Sigmoid colon (tissue), 7 donors: ENCODE measurements around the gene EPHA8. TPM values are rescaled to one million over a fixed set of nuclear protein-coding genes. Genes with fewer than 3 reads are reported as not detected.

Experiments
- DNase-seq: peaks from one replicate; pipeline ENCODE4 v3.0.0-alpha.2; 2019
- H3K27ac ChIP-seq, 4 donors: fragments of 200-600 bp; sonication (generic); one replicate each; pipeline ENCODE4 v1.5.1; 2016 to 2019; ENCODE audit warnings: mild to moderate bottlenecking in 1 of 4
- H3K27me3 ChIP-seq, 3 donors: fragments of 200-600 bp; sonication (generic); one replicate each; pipeline ENCODE4 v1.5.1; 2019; ENCODE audit warnings: mild to moderate bottlenecking in 1 of 3
- H3K36me3 ChIP-seq, 4 donors: fragments of 200-600 bp; sonication (generic); one replicate each; pipeline ENCODE4 v1.5.1; 2016 to 2019
- H3K4me1 ChIP-seq, 4 donors: fragments of 200-600 bp; sonication (generic); one replicate each; pipeline ENCODE4 v1.5.1; 2017 to 2019
- H3K4me3 ChIP-seq, 4 donors: fragments of 200-600 bp; sonication (generic); one replicate each; pipeline ENCODE4 v1.5.1; 2017 to 2019; ENCODE audit warnings: mild to moderate bottlenecking in 2 of 4, moderate library complexity in 1 of 4
- H3K9me3 ChIP-seq, 4 donors: fragments of 200-600 bp in 3 of 4; sonication (generic) in 3 of 4; one replicate each; pipeline versions ENCODE4 v1.5.1 to v1.6.1; 2013 to 2019
- CTCF ChIP-seq, 4 experiments: fragments of 450-650 bp in 3 of 4; fragments of 200-600 bp in 1 of 4; IDR thresholded peaks; one replicate each; pipeline ENCODE4 v1.5.1; 2016 to 2019; ENCODE audit warnings: antibody characterized with exemption in 4 of 4, mild to moderate bottlenecking in 3 of 4, moderate library complexity in 2 of 4
- EP300 ChIP-seq, 4 donors: sonication (generic); formaldehyde crosslinking; IDR thresholded peaks; one replicate each; pipeline ENCODE4 v1.6.1; 2017; ENCODE audit warnings: antibody characterized with exemption in 4 of 4
- POLR2A ChIP-seq, 2 donors: fragments of 450-650 bp; IDR thresholded peaks; one replicate each; pipeline ENCODE4 v1.6.1; 2016; ENCODE audit warnings: antibody characterized with exemption in 2 of 2, mild to moderate bottlenecking in 2 of 2, moderate library complexity in 2 of 2
- POLR2AphosphoS5 ChIP-seq, 4 donors: sonication (generic); formaldehyde crosslinking; IDR thresholded peaks; one replicate each; pipeline ENCODE4 v1.6.1; 2017; ENCODE audit warnings: antibody characterized with exemption in 4 of 4
- WGBS, 2 donors: extraction: QIAGEN DNeasy Blood & Tissue Kit; methylation state at CpG; one replicate each; pipeline ENCODE4 v1.1.7; 2013; 5-methylcytosine and 5-hydroxymethylcytosine counted together
- intact Hi-C: fragments of 100-400 bp; cut with DNase I; formaldehyde crosslinking; loops from one replicate; pipeline ENCODE4 v1.15.1; 2023
- polyA plus RNA-seq, 3 donors: library from polyadenylated mRNA; stranded (reverse); fragments of 200-250 nt; gene quantifications; one replicate each; pipeline ENCODE4 v1.2.3, GENCODE V29; 2013
- total RNA-seq, 4 donors: library from RNA; depleted of rRNA; stranded (reverse); fragments of >200 nt; gene quantifications; one replicate each; pipeline ENCODE4 v1.1.0, GENCODE V29; 2016
- donor health status: healthy with polysubstance abuse.
- donor health status: Bipolar disorder and iron deficiency.
- donor health status: healthy.

EPHA8 gene
- total and polyA plus RNA-seq, 7 donors = not detected

GRCh38 chr1:22613951-22614350, 50.7 kb downstream of the EPHA8 start:
- H3K4me1 ChIP-seq = no peaks in the 10 kb centered on the region
- no peak overlapping the region for H3K4me3 ChIP-seq
- DNase-seq = no peak
- no peak overlapping the region for H3K27ac ChIP-seq
- H3K27me3 ChIP-seq = peaks cover 8 to 95% (median 40%) of the 10 kb centered on the region in 3 donors
- WGBS, 2 donors = 51 to 65% methylated on average over 12 of the region's 12 CpGs
- H3K9me3 ChIP-seq = no peaks in the 10 kb centered on the region
- intact Hi-C loops = no loop called here
- H3K36me3 ChIP-seq = no peaks in the 10 kb centered on the region
- TF ChIP-seq CTCF (IDR thresholded peaks at IDR 0.05) = no peak
- TF ChIP-seq EP300 (IDR thresholded peaks at IDR 0.05) = no peak

GRCh38 chr1:22615886-22616285, 52.6 kb downstream of the EPHA8 start:
- Histone ChIP-seq H3K36me3 (no peaks in the 10 kb centered on the region), H3K4me3 (no peak overlapping the region), H3K27ac (no peak overlapping the region), H3K4me1 (no peaks in the 10 kb centered on the region), H3K9me3 (no peaks in the 10 kb centered on the region), H3K27me3 (peaks cover 4 to 97% (median 44%) of the 10 kb centered on the region in 3 donors)
- DNase-seq = no peak
- intact Hi-C loops = no loop called here
- 66 to 71% methylated on average over 2 of the region's 2 CpGs for WGBS, 2 donors
- TF ChIP-seq CTCF (IDR thresholded peaks at IDR 0.05) (no peak), EP300 (IDR thresholded peaks at IDR 0.05) (no peak), POLR2AphosphoS5 (IDR thresholded peaks at IDR 0.05) (no peak), POLR2A (IDR thresholded peaks at IDR 0.05) (no peak)

- H3K9me3 ChIP-seq = no peaks in the 10 kb centered on the region
- H3K27ac ChIP-seq = no peak overlapping the region
- H3K4me1 ChIP-seq = no peaks in the 10 kb centered on the region
- intact Hi-C loops = no loop called here
- DNase-seq = no peak
- no peaks in the 10 kb centered on the region for H3K36me3 ChIP-seq
- WGBS, 2 donors = 45 to 53% methylated on average over 11 of the region's 11 CpGs
- TF ChIP-seq EP300 (IDR thresholded peaks at IDR 0.05) = no peak
- TF ChIP-seq CTCF (IDR thresholded peaks at IDR 0.05) = no peak
- TF ChIP-seq POLR2A (IDR thresholded peaks at IDR 0.05) = no peak
- no peak for TF ChIP-seq POLR2AphosphoS5 (IDR thresholded peaks at IDR 0.05)
- H3K27me3 ChIP-seq = peaks cover 4 to 94% (median 44%) of the 10 kb centered on the region in 3 donors
- H3K4me3 ChIP-seq = no peak overlapping the region
Measured at GRCh38 chr1:22616571-22616970, 53.3 kb downstream of the EPHA8 start.

GRCh38 chr1:22618056-22618455, 54.8 kb downstream of the EPHA8 start:
- peaks cover 0 to 87% (median 45%) of the 10 kb centered on the region in 3 donors for H3K27me3 ChIP-seq
- WGBS, 2 donors = 29 to 38% methylated on average over 16 of the region's 16 CpGs
- TF ChIP-seq CTCF (IDR thresholded peaks at IDR 0.05) (no peak), POLR2AphosphoS5 (IDR thresholded peaks at IDR 0.05) (no peak), POLR2A (IDR thresholded peaks at IDR 0.05) (no peak), EP300 (IDR thresholded peaks at IDR 0.05) (no peak)
- no peaks in the 10 kb centered on the region for H3K4me1 ChIP-seq
- no peak overlapping the region for H3K27ac ChIP-seq
- no peak overlapping the region for H3K4me3 ChIP-seq
- intact Hi-C loops = no loop called here
- H3K9me3 ChIP-seq = no peaks in the 10 kb centered on the region
- no peak for DNase-seq
- no peaks in the 10 kb centered on the region for H3K36me3 ChIP-seq

GRCh38 chr1:22619252-22619651, 56.0 kb downstream of the EPHA8 start:
- Histone ChIP-seq H3K27me3 (peaks cover 0 to 86% (median 45%) of the 10 kb centered on the region in 3 donors), H3K27ac (no peak overlapping the region), H3K4me3 (no peak overlapping the region), H3K36me3 (no peaks in the 10 kb centered on the region), H3K9me3 (no peaks in the 10 kb centered on the region), H3K4me1 (no peaks in the 10 kb centered on the region)
- intact Hi-C loops = no loop called here
- DNase-seq = no peak
- no peak for TF ChIP-seq EP300 (IDR thresholded peaks at IDR 0.05)
- TF ChIP-seq CTCF (IDR thresholded peaks at IDR 0.05) = no peak
- no peak for TF ChIP-seq POLR2AphosphoS5 (IDR thresholded peaks at IDR 0.05)
- TF ChIP-seq POLR2A (IDR thresholded peaks at IDR 0.05) = no peak
- 59 to 69% methylated on average over 7 of the region's 7 CpGs for WGBS, 2 donors
